Measurements from ENCODE around the gene PRR23C.

The PRR23C gene

DNA sequence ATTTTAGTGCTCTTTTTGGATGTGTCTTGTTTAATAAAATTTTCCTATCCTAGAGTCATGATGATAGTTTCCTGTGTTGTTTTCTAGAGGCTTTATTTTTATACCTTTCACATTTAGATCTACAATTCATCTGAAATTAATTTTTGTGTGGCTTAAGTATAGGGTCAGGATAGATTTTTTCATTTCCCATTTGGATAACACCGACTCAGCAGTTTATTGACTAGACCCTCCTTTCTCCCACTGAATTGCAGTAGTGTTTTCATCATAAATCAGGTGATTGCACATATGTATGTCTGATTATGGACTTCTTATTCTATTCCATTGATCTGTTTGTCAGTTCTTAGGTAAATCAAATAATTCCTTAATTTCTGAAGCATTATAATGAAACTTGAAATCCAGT lies 49.0 kb downstream of the PRR23C start:
- no peak for DNase-seq

Data from activated effector memory CD4-positive, alpha-beta T cell treated with anti-CD3 and anti-CD28 coated beads, Interleukin-2, amount 50 U/mL, for 16 hours (primary cell).